ENCODE measurements around the gene UBR3. TPM values are rescaled to one million over a fixed set of nuclear protein-coding genes. Genes with fewer than 3 reads are reported as not detected.

The UBR3 gene
- total and polyA plus RNA-seq, 4 donors = 9.5 to 137 (median 25.7) TPM

DNA sequence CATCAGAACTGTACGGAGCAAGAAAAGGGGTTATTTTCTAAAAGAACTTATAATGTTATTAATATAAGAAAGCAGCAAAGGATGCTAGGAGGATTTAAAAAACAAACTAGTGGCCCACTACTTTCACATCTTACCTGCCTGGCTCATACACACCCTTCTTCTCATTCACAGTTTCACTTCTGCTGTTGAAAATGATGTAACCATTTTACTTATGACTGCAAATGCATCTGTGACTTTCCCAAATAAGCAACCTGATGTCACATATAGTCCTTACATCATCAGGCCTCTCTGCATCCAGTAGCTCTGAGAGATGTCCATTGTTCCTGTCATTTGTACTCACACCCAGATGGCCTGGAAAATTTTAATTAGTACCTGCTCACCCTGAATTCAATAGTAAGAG lies 248.9 kb downstream of the UBR3 start:
- 77 to 100% methylated on average over 1 of the region's 1 CpG for WGBS, 2 donors
- Histone ChIP-seq H3K9me3 (ENCODE audit: control insufficient read depth in 4 of 4, insufficient read depth in 3 of 4, low read length in 3 of 4) (no peaks in the 10 kb centered on the region), H3K36me3 (ENCODE audit: control insufficient read depth in 4 of 4, insufficient read depth in 4 of 4, low read length in 4 of 4) (peaks cover 3 to 12% (median 7%) of the 10 kb centered on the region in 4 donors), H3K4me3 (no peak overlapping the region), H3K27me3 (ENCODE audit: control insufficient read depth in 3 of 3, insufficient read depth in 3 of 3, low read length in 2 of 3) (no peaks in the 10 kb centered on the region), H3K4me1 (ENCODE audit: control insufficient read depth in 5 of 5, insufficient read depth in 5 of 5, low read length in 5 of 5) (peaks cover 0 to 4% (median 0%) of the 10 kb centered on the region in 5 donors), H3K9ac (ENCODE audit: insufficient read depth in 1 of 2, low read length in 2 of 2) (no peak overlapping the region), H3K27ac (ENCODE audit: low read depth in 1 of 2, low read length in 1 of 2) (no peak overlapping the region)
- TF ChIP-seq, protein P1, sequence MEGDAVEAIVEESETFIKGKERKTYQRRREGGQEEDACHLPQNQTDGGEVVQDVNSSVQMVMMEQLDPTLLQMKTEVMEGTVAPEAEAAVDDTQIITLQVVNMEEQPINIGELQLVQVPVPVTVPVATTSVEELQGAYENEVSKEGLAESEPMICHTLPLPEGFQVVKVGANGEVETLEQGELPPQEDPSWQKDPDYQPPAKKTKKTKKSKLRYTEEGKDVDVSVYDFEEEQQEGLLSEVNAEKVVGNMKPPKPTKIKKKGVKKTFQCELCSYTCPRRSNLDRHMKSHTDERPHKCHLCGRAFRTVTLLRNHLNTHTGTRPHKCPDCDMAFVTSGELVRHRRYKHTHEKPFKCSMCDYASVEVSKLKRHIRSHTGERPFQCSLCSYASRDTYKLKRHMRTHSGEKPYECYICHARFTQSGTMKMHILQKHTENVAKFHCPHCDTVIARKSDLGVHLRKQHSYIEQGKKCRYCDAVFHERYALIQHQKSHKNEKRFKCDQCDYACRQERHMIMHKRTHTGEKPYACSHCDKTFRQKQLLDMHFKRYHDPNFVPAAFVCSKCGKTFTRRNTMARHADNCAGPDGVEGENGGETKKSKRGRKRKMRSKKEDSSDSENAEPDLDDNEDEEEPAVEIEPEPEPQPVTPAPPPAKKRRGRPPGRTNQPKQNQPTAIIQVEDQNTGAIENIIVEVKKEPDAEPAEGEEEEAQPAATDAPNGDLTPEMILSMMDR (IDR thresholded peaks at IDR 0.05; ENCODE audit: control extremely low read depth, extremely low read depth) = no peak
- ATAC-seq (ENCODE audit: insufficient read depth, low FRiP score) = no peak
- no peak for DNase-seq

DNA sequence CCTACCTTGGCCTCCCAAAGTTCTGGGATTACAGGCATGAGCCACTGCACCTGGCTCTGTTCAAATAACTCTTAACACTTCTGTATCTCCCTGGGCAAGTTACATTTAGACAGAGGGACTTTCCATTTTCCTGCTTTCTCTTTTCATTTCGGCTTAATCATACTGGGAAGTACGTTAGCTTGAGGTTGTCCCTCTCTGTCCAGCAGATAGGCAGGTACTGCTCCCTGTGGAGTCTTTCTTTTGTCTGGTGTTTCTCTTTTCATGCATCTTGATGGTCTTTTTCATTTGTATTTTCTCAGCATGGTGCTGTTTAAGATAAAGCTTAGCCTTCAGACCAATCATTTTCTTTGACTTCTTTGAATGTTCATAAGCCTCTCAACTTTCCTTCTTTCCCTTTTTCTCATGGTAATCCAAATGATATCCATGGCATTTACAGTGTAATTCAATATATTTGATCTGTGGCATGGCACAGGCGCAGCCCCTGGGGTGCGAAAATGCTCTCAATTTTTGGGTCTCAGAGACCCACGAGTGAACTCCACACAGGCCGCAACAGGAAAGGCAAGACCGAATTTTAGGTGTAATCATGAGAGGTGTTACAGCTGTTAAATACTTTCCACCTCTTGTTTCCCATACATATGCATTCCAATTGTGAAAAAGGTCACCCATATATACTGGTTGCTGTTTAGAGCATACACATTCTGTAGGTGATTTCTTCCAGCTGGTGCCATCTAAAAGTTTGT lies 250.7 kb downstream of the UBR3 start:
- H3K27me3 ChIP-seq (ENCODE audit: control insufficient read depth in 3 of 3, insufficient read depth in 3 of 3, low read length in 2 of 3) = no peaks in the 10 kb centered on the region
- no peaks in the 10 kb centered on the region for H3K9me3 ChIP-seq (ENCODE audit: control insufficient read depth in 4 of 4, insufficient read depth in 3 of 4, low read length in 3 of 4)
- no peak overlapping the region for H3K9ac ChIP-seq (ENCODE audit: insufficient read depth in 1 of 2, low read length in 2 of 2)

DNA sequence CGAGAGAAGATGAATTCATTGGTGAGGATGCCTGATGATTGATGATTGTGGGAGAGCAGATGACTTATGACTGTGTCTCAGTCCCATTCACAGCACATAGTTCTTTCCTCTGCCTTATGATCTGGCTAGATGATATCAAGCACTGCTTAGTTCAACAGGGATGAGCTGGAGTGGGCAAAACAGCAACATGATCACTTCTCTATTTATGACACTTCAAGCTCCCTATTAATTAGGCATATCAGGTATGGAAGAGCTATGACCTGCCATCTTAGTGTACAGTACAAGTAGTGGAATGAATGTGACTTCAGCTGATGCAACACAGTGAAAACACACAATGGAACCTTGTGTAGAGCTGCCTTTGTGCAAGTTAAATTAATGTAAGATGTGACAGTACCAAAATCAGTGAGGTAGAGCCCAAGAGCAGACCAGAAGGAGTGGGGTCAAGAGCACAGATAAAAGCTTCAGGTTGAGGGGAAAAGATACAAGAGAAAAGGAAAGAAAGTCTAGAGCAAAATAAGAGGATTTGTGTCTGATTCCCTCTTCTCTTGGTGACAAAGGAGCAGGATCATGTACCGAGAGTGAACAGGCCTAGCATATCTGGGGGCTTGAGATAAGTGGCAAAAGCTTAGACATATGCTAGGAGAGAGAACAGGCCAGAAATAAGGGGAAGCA lies 257.7 kb downstream of the UBR3 start:
- no peaks in the 10 kb centered on the region for H3K27me3 ChIP-seq (ENCODE audit: control insufficient read depth in 3 of 3, insufficient read depth in 3 of 3, low read length in 2 of 3)
- DNase-seq = no peak
- H3K27ac ChIP-seq (ENCODE audit: low read depth in 1 of 2, low read length in 1 of 2) = no peak overlapping the region
- no peak overlapping the region for H3K9ac ChIP-seq (ENCODE audit: insufficient read depth in 1 of 2, low read length in 2 of 2)
- H3K9me3 ChIP-seq (ENCODE audit: control insufficient read depth in 4 of 4, insufficient read depth in 3 of 4, low read length in 3 of 4) = no peaks in the 10 kb centered on the region
- 90 to 96% methylated on average over 2 of the region's 2 CpGs for WGBS, 2 donors
- H3K36me3 ChIP-seq (ENCODE audit: control insufficient read depth in 4 of 4, insufficient read depth in 4 of 4, low read length in 4 of 4) = peaks cover 1 to 13% (median 3%) of the 10 kb centered on the region in 4 donors
- peaks cover 0 to 28% (median 2%) of the 10 kb centered on the region in 5 donors for H3K4me1 ChIP-seq (ENCODE audit: control insufficient read depth in 5 of 5, insufficient read depth in 5 of 5, low read length in 5 of 5)
- TF ChIP-seq, protein P1 (IDR thresholded peaks at IDR 0.05; ENCODE audit: control extremely low read depth, extremely low read depth) = no peak
- ATAC-seq (ENCODE audit: insufficient read depth, low FRiP score) = no peak
- no peak overlapping the region for H3K4me3 ChIP-seq

More for the DNA sequence above, 250.7 kb downstream of the UBR3 start:
- Histone ChIP-seq H3K27ac (ENCODE audit: low read depth in 1 of 2, low read length in 1 of 2) (no peak overlapping the region), H3K36me3 (ENCODE audit: control insufficient read depth in 4 of 4, insufficient read depth in 4 of 4, low read length in 4 of 4) (peaks cover 4 to 15% (median 11%) of the 10 kb centered on the region in 4 donors), H3K4me1 (ENCODE audit: control insufficient read depth in 5 of 5, insufficient read depth in 5 of 5, low read length in 5 of 5) (peaks cover 0 to 4% (median 0%) of the 10 kb centered on the region in 5 donors), H3K4me3 (no peak overlapping the region)
- no peak for ATAC-seq (ENCODE audit: insufficient read depth, low FRiP score)
- TF ChIP-seq, protein P1 (IDR thresholded peaks at IDR 0.05; ENCODE audit: control extremely low read depth, extremely low read depth) = no peak
- 93 to 94% methylated on average over 7 of the region's 7 CpGs for WGBS, 2 donors
- no peak for DNase-seq

All from lung (tissue), 12 donors.